HG03159 (cell line): ENCODE results near the gene REELD1.

Source experiments
- ATAC-seq: cut with Tn5 transposase; IDR thresholded peaks from one replicate; pipeline ENCODE4 v1.9.1; 2021; ENCODE audit warnings: mild to moderate bottlenecking, moderate library complexity; ENCODE audit not compliant: unreplicated experiment

Gene REELD1

GRCh38 chr4:146214238-146214637, at the start of gene REELD1:
REELD1 (plus strand) TSS chr4:146214538; CDS start chr4:146216953, 2,415 bp downstream.
- no peak for ATAC-seq

GRCh38 chr4:146165221-146165620, 49.1 kb upstream of the REELD1 start:
- ATAC-seq: no peak

- ATAC-seq: no peak
Measured at GRCh38 chr4:146165840-146166239, 48.5 kb upstream of the REELD1 start.

- no peak for ATAC-seq
Measured at GRCh38 chr4:146170149-146170548, 44.2 kb upstream of the REELD1 start.

GRCh38 chr4:146175541-146176453, 38.5 kb upstream of the REELD1 start, which contains the start of gene LSM6:
LSM6 (plus strand) TSS chr4:146175718; CDS start chr4:146182922, 7,204 bp downstream.
- peak; percentile 87 for ATAC-seq

GRCh38 chr4:146176891-146177290, 37.4 kb upstream of the REELD1 start:
- no peak for ATAC-seq

- no peak for ATAC-seq
Measured at GRCh38 chr4:146178126-146178525, 36.2 kb upstream of the REELD1 start.

GRCh38 chr4:146179784-146180370, 34.5 kb upstream of the REELD1 start:
- no peak for ATAC-seq

- no peak for ATAC-seq
Measured at GRCh38 chr4:146182443-146182842, 31.9 kb upstream of the REELD1 start.

GRCh38 chr4:146183209-146183608, 31.1 kb upstream of the REELD1 start:
- ATAC-seq: no peak

- no peak for ATAC-seq
Measured at GRCh38 chr4:146186041-146186440, 28.3 kb upstream of the REELD1 start.

- ATAC-seq: no peak
Measured at GRCh38 chr4:146186596-146186995, 27.7 kb upstream of the REELD1 start.

GRCh38 chr4:146190456-146190855, 23.9 kb upstream of the REELD1 start:
- no peak for ATAC-seq

GRCh38 chr4:146191766-146192458, 22.4 kb upstream of the REELD1 start:
- no peak for ATAC-seq

- ATAC-seq: no peak
Measured at GRCh38 chr4:146193628-146194027, 20.7 kb upstream of the REELD1 start.

- no peak for ATAC-seq
Measured at GRCh38 chr4:146194212-146194611, 20.1 kb upstream of the REELD1 start.

- ATAC-seq: no peak
Measured at GRCh38 chr4:146202665-146203064, 11.7 kb upstream of the REELD1 start.

- no peak for ATAC-seq
Measured at GRCh38 chr4:146207410-146207809, 6.9 kb upstream of the REELD1 start.

- ATAC-seq: no peak
Measured at GRCh38 chr4:146210890-146211289, 3.4 kb upstream of the REELD1 start.

- no peak for ATAC-seq
Measured at GRCh38 chr4:146211440-146211839, 2.9 kb upstream of the REELD1 start.

GRCh38 chr4:146212781-146213180, 1.6 kb upstream of the REELD1 start:
- ATAC-seq: no peak

GRCh38 chr4:146222313-146222712, 8.0 kb downstream of the REELD1 start:
- no peak for ATAC-seq
